ELF-1 (cell line): ENCODE results near the gene SPDYE2B.
"Not testable (repeated sequence)": the region's sequence is repeated elsewhere in the genome, so short reads cannot be mapped to it uniquely, and the experiment has no call there.

Experiments
- DNase-seq: peaks from one replicate; pipeline ENCODE4 v3.0.0-alpha.2; 2016; ENCODE audit warnings: low read depth, low spot score

The SPDYE2B gene

GRCh38 chr7:102642691-102643090 is 7.4 kb upstream of the SPDYE2B start, which contains the start of gene UPK3BL1:
Gene UPK3BL1 (minus strand): TSS chr7:102642791. CDS start chr7:102642741, 50 bp downstream.
- DNase-seq, result not testable (repeated sequence)

- not testable (repeated sequence) for DNase-seq
Observed at GRCh38 chr7:102643404-102643803, 6.7 kb upstream of the SPDYE2B start.

- not testable (repeated sequence) for DNase-seq
Observed at GRCh38 chr7:102647813-102648212, 2.3 kb upstream of the SPDYE2B start.

- not testable (repeated sequence) for DNase-seq
Observed at GRCh38 chr7:102664765-102665164, 14.6 kb downstream of the SPDYE2B start.

- not testable (repeated sequence) for DNase-seq
Observed at GRCh38 chr7:102666850-102667249, 16.7 kb downstream of the SPDYE2B start.

- DNase-seq, result not testable (repeated sequence)
Observed at GRCh38 chr7:102667523-102667922, 17.4 kb downstream of the SPDYE2B start.

- not testable (repeated sequence) for DNase-seq
Observed at GRCh38 chr7:102671166-102671955, 21.2 kb downstream of the SPDYE2B start, which contains the start of gene POLR2J2. Gene POLR2J2 (minus strand): TSS chr7:102671663. CDS start chr7:102671601, 62 bp downstream.

- not testable (repeated sequence) for DNase-seq
Observed at GRCh38 chr7:102671956-102672307, 21.8 kb downstream of the SPDYE2B start.

GRCh38 chr7:102673447-102674067 is 23.4 kb downstream of the SPDYE2B start:
- not testable (repeated sequence) for DNase-seq

- DNase-seq, result not testable (repeated sequence)
Observed at GRCh38 chr7:102675545-102675944, 25.4 kb downstream of the SPDYE2B start.

- not testable (repeated sequence) for DNase-seq
Observed at GRCh38 chr7:102680780-102681179, 30.7 kb downstream of the SPDYE2B start.

- not testable (repeated sequence) for DNase-seq
Observed at GRCh38 chr7:102682560-102682959, 32.4 kb downstream of the SPDYE2B start.

GRCh38 chr7:102688299-102689036 is 38.3 kb downstream of the SPDYE2B start:
- DNase-seq, result not testable (repeated sequence)

GRCh38 chr7:102689436-102690282 is 39.5 kb downstream of the SPDYE2B start:
- not testable (repeated sequence) for DNase-seq

- not testable (repeated sequence) for DNase-seq
Observed at GRCh38 chr7:102690602-102691001, 40.5 kb downstream of the SPDYE2B start.

- not testable (repeated sequence) for DNase-seq
Observed at GRCh38 chr7:102694008-102694407, 43.9 kb downstream of the SPDYE2B start.

GRCh38 chr7:102695033-102695552 is 45.0 kb downstream of the SPDYE2B start:
- DNase-seq, result not testable (repeated sequence)

GRCh38 chr7:102696009-102696408 is 45.9 kb downstream of the SPDYE2B start:
- DNase-seq, result not testable (repeated sequence)

- not testable (repeated sequence) for DNase-seq
Observed at GRCh38 chr7:102697642-102698512, 47.8 kb downstream of the SPDYE2B start.
